OCI-LY1 (cell line): ENCODE results near the gene CELF4.

Experiments
- CTCF ChIP-seq: fragments of 200-600 bp; sonication (generic), shearing (Covaris generic); IDR thresholded peaks from 2 replicates; pipeline ENCODE4 v1.5.1; 2017; ENCODE audit warnings: mild to moderate bottlenecking, antibody characterized with exemption, low read length, moderate library complexity, mixed read lengths
- EZH2 ChIP-seq: fragments of 200-600 bp; sonication (generic), shearing (Covaris generic); IDR thresholded peaks from 2 replicates; pipeline ENCODE4 v1.8.0; 2017; ENCODE audit warnings: borderline replicate concordance, mixed run types, mild to moderate bottlenecking, antibody characterized with exemption, low read length, moderate library complexity, mixed read lengths

- TF ChIP-seq CTCF (no peak), EZH2 (no peak)
These were observed 127.0 kb downstream of the CELF4 start for GRCh38 chr18:37438417-37439180.
